HepG2 (cell line): ENCODE data around the gene SYMPK. TPM values are rescaled to one million over a fixed set of nuclear protein-coding genes. Genes with fewer than 3 reads are reported as not detected.

Experiments
- AHDC1 ChIP-seq: sonication (generic); formaldehyde crosslinking; IDR thresholded peaks from 2 replicates; pipeline ENCODE4 v1.5.1; 2020; ENCODE audit warnings: mild to moderate bottlenecking, missing genetic modification reagents, borderline replicate concordance
- CEBPG ChIP-seq: IDR thresholded peaks from 2 replicates; pipeline ENCODE4 v1.6.1; 2016
- GABPA ChIP-seq, 2 experiments: IDR thresholded peaks; 2 replicates each; pipeline ENCODE4 v1.6.1; 2011 to 2016; ENCODE audit warnings: low read depth in 2 of 2, low read length in 1 of 2, missing biosample characterization in 1 of 2, missing genetic modification characterization in 1 of 2
- HDAC1 ChIP-seq: sonication (generic); formaldehyde crosslinking; IDR thresholded peaks from 2 replicates; pipeline ENCODE4 v1.5.1; 2020; ENCODE audit warnings: mild to moderate bottlenecking, missing genetic modification reagents
- HOXA9 ChIP-seq: sonication (generic); formaldehyde crosslinking; IDR thresholded peaks from 2 replicates; pipeline ENCODE4 v1.8.1; 2022; ENCODE audit warnings: missing genetic modification reagents, mild to moderate bottlenecking, moderate library complexity, borderline replicate concordance
- IRF2 ChIP-seq: IDR thresholded peaks from 2 replicates; pipeline ENCODE4 v1.6.1; 2018; ENCODE audit warnings: missing genetic modification reagents, missing compliant biosample characterization
- NFIB ChIP-seq: sonication (generic); formaldehyde crosslinking; IDR thresholded peaks from 2 replicates; pipeline ENCODE4 v1.9.0; 2021; ENCODE audit warnings: missing genetic modification reagents, mild to moderate bottlenecking, borderline replicate concordance
- NR2C2 ChIP-seq: sonication (generic); formaldehyde crosslinking; IDR thresholded peaks from 2 replicates; pipeline ENCODE4 v1.4.0; 2020; ENCODE audit warnings: missing genetic modification reagents, mild to moderate bottlenecking, moderate library complexity, borderline replicate concordance
- REL ChIP-seq: sonication (generic); formaldehyde crosslinking; conservative IDR thresholded peaks from 2 replicates; pipeline ENCODE4 v1.8.0; 2022; ENCODE audit warnings: mild to moderate bottlenecking, missing genetic modification reagents, moderate library complexity
- RNF2 ChIP-seq: fragments of 450-650 bp; conservative IDR thresholded peaks from 2 replicates; pipeline ENCODE4 v1.6.1; 2016; ENCODE audit warnings: low read depth
- ZBTB1 ChIP-seq: sonication (generic); formaldehyde crosslinking; IDR thresholded peaks from 2 replicates; pipeline ENCODE4 v1.4.0; 2020; ENCODE audit warnings: missing genetic modification reagents, borderline replicate concordance
- ZBTB46 ChIP-seq: sonication (generic); formaldehyde crosslinking; IDR thresholded peaks from 2 replicates; pipeline ENCODE4 v1.4.0; 2020; ENCODE audit warnings: mild to moderate bottlenecking, missing genetic modification reagents, borderline replicate concordance
- ZFP1 ChIP-seq: IDR thresholded peaks from 2 replicates; pipeline ENCODE4 v1.6.1; 2016
- ZFP37 ChIP-seq: sonication (generic); formaldehyde crosslinking; IDR thresholded peaks from 2 replicates; pipeline ENCODE4 v1.4.0; 2020; ENCODE audit warnings: missing genetic modification reagents, borderline replicate concordance
- ZMYM2 ChIP-seq: sonication (generic); formaldehyde crosslinking; IDR thresholded peaks from 2 replicates; pipeline ENCODE4 v1.8.0; 2022; ENCODE audit warnings: mild to moderate bottlenecking, missing genetic modification reagents
- ZNF124 ChIP-seq: sonication (generic); formaldehyde crosslinking; IDR thresholded peaks from 2 replicates; pipeline ENCODE4 v1.4.0; 2020; ENCODE audit warnings: missing genetic modification reagents
- ZNF251 ChIP-seq: sonication (generic); formaldehyde crosslinking; IDR thresholded peaks from 2 replicates; pipeline ENCODE4 v1.9.0; 2021; ENCODE audit warnings: mild to moderate bottlenecking, missing genetic modification reagents
- ZNF564 ChIP-seq: sonication (generic); formaldehyde crosslinking; IDR thresholded peaks from 2 replicates; pipeline ENCODE4 v1.8.1; 2023; ENCODE audit warnings: mild to moderate bottlenecking, missing genetic modification reagents
- ZNF576 ChIP-seq: sonication (generic); formaldehyde crosslinking; IDR thresholded peaks from 2 replicates; pipeline ENCODE4 v1.4.0; 2020; ENCODE audit warnings: mild to moderate bottlenecking, missing genetic modification reagents
- ZNF660 ChIP-seq: sonication (generic); formaldehyde crosslinking; IDR thresholded peaks from 2 replicates; pipeline ENCODE4 v1.5.1; 2020; ENCODE audit warnings: mild to moderate bottlenecking, low read depth, missing genetic modification reagents, borderline replicate concordance
- ZNF740 ChIP-seq: sonication (generic); formaldehyde crosslinking; IDR thresholded peaks from 2 replicates; pipeline ENCODE4 v1.4.0; 2020; ENCODE audit warnings: missing genetic modification reagents
- ZNF749 ChIP-seq: sonication (generic); formaldehyde crosslinking; IDR thresholded peaks from 2 replicates; pipeline ENCODE4 v1.8.0; 2022; ENCODE audit warnings: mild to moderate bottlenecking, missing genetic modification reagents, moderate library complexity, borderline replicate concordance
- polyA plus RNA-seq, 8 experiments: library from polyadenylated mRNA; depleted of rRNA in 3 of 8; stranded (reverse) in 7 of 8; unstranded in 1 of 8; fragments of >200 nt; fragmentation: Illumina TruSeq in 4 of 8; extraction: Trizol in 4 of 8; gene quantifications; 2 replicates each; pipeline versions ENCODE4 v1.2.1 to v1.2.3, GENCODE V29; 2011 to 2016; ENCODE audit warnings: low read depth in 4 of 8, missing spikeins in 1 of 8, mixed read lengths in 1 of 8; ENCODE audit not compliant: insufficient read depth in 1 of 8
- total RNA-seq, 5 experiments: library from RNA; depleted of rRNA; stranded (reverse); fragments of >200 nt; fragmentation: Illumina TruSeq; extraction: Trizol; gene quantifications; 2 replicates each; pipeline ENCODE4 v1.2.3, GENCODE V29; 2016; ENCODE audit warnings: low read depth in 1 of 5

The SYMPK gene
- total and polyA plus RNA-seq, 2 of the 13 experiments (the other 11 are each of a cell fraction or from before 2014, with no cell fraction given), result 21.9 to 55.7 TPM

- peak; percentile 36; the same call in 1 of the 2 replicates for TF ChIP-seq HOXA9 (CRISPR knock-in tag)
- TF ChIP-seq ZBTB46 (CRISPR knock-in tag), result no peak
- no peak for TF ChIP-seq AHDC1 (CRISPR knock-in tag)
- peak; percentile 60; the same call in 1 of the 2 replicates for TF ChIP-seq RNF2
- TF ChIP-seq ZMYM2, result no peak
- TF ChIP-seq ZFP1, result no peak
- no peak for TF ChIP-seq REL (CRISPR knock-in tag)
- TF ChIP-seq CEBPG (CRISPR knock-in tag), result peak; percentile 82
- no peak for TF ChIP-seq NR2C2
- TF ChIP-seq NFIB, result no peak
- TF ChIP-seq ZNF564 (CRISPR knock-in tag), result no peak
- no peak for TF ChIP-seq IRF2 (CRISPR knock-in tag)
- TF ChIP-seq ZNF251 (CRISPR knock-in tag), result no peak
- TF ChIP-seq ZNF124 (CRISPR knock-in tag), result no peak
- TF ChIP-seq ZNF576 (CRISPR knock-in tag), result no peak
- TF ChIP-seq ZNF749 (CRISPR knock-in tag), result peak; percentile 33; the same call in 1 of the 2 replicates
- TF ChIP-seq ZFP37 (CRISPR knock-in tag), result no peak
- no peak for TF ChIP-seq ZBTB1 (CRISPR knock-in tag)
- TF ChIP-seq GABPA (IDR thresholded peaks at IDR 0.05; ENCODE audit: low read depth, low read length), result peak; percentile 62
- peak; percentile 89 for TF ChIP-seq GABPA (CRISPR knock-in tag; IDR thresholded peaks at IDR 0.05; ENCODE audit: low read depth)
- TF ChIP-seq ZNF740 (CRISPR knock-in tag), result no peak; the same call in 1 of the 2 replicates
- peak; percentile 41; the same call in 1 of the 2 replicates for TF ChIP-seq HDAC1 (CRISPR knock-in tag)
- TF ChIP-seq ZNF660 (CRISPR knock-in tag), result no peak
Observed at GRCh38 chr19:45885556-45886426, 22.8 kb upstream of the SYMPK start, which contains the start of gene IRF2BP1 (continued).
